Measurements from ENCODE around the gene XXYLT1.

- no peak for TF ChIP-seq CTCF (IDR thresholded peaks at IDR 0.05)
- TF ChIP-seq POLR2A (IDR thresholded peaks at IDR 0.05), result no peak
These were observed 110.6 kb downstream of the XXYLT1 start for GRCh38 chr3:195160257-195160898.

Data from right lobe of liver (tissue), 4 donors.